Thyroid gland (tissue), 4 donors: ENCODE data around the gene REXO1.
"Not testable (repeated sequence)": the region's sequence is repeated elsewhere in the genome, so short reads cannot be mapped to it uniquely, and the experiment has no call there.

Experiments used
- CTCF ChIP-seq, 6 experiments: fragments of 200-600 bp in 3 of 6; fragments of 450-650 bp in 3 of 6; sonication (generic) in 3 of 6; IDR thresholded peaks; one replicate each; pipeline ENCODE4 v1.5.1; 2016 to 2019; ENCODE audit warnings: antibody characterized with exemption in 6 of 6, mild to moderate bottlenecking in 2 of 6, inconsistent platforms in 1 of 6, moderate library complexity in 1 of 6
- POLR2A ChIP-seq, 2 donors: fragments of 450-650 bp; IDR thresholded peaks; one replicate each; pipeline ENCODE4 v1.6.1; 2017; ENCODE audit warnings: antibody characterized with exemption in 2 of 2, mild to moderate bottlenecking in 2 of 2, moderate library complexity in 1 of 2

- not testable (repeated sequence) for TF ChIP-seq CTCF, POLR2A (IDR thresholded peaks at IDR 0.05)
Measured at GRCh38 chr19:1881393-1882088, 33.3 kb upstream of the REXO1 start.
